GM12878 (cell line): ENCODE measurements around the gene ACVR1B. TPM values are rescaled to one million over a fixed set of nuclear protein-coding genes. Genes with fewer than 3 reads are reported as not detected.

Experiments
- ATAC-seq: fragments of 200-7000 bp; cut with Tn5 transposase; 3 replicates; pipeline ENCODE4 v1.9.1; 2020; ENCODE audit warnings: mild to moderate bottlenecking, moderate library complexity
- BruUV-seq: library from RNA; stranded (reverse); fragments of 400-500 nt; replicated peaks from 2 replicates; lab custom pipeline; 2021; lab: Mats Ljungman, UMichigan
- CTCF ChIA-PET: fragments of 300-600 bp; sonication (Branson Sonifier 250); formaldehyde crosslinking; extraction: SDS; loops from one replicate; lab custom pipeline; 2021; ENCODE audit warnings: inconsistent platforms; lab: Yijun Ruan, JAX
- POLR2A ChIA-PET: fragments of 350-600 bp; formaldehyde crosslinking; extraction: SDS; loops from one replicate; lab custom pipeline; 2021; ENCODE audit warnings: inconsistent platforms; lab: Charles Lee
- RAD21 ChIA-PET: fragments of 300-600 bp; sonication (Branson Sonifier 250); formaldehyde crosslinking; loops from one replicate; lab custom pipeline; 2023; ENCODE audit warnings: antibody characterized with exemption; ENCODE audit not compliant: unreplicated experiment; lab: Charles Lee
- SMC1A ChIA-PET: fragments of 300-600 bp; sonication (Branson Sonifier 250); formaldehyde crosslinking; loops from one replicate; lab custom pipeline; 2023; ENCODE audit not compliant: unreplicated experiment, uncharacterized antibody; lab: Charles Lee
- DNase-seq: peaks from one replicate; pipeline ENCODE4 v3.0.0-alpha.2; 2011; ENCODE audit warnings: low read depth, low spot score
- FAIRE-seq: peaks from 3 replicates; lab custom pipeline; 2011; peaks lifted over from hg19 to GRCh38; lab: Jason Lieb, UNC
- H2AFZ ChIP-seq: 2 replicates; pipeline ENCODE4 v1.6.0; 2011; ENCODE audit warnings: low read depth, low read length, control low read depth; ENCODE audit not compliant: control insufficient read depth
- H3K27ac ChIP-seq: 2 replicates; pipeline ENCODE4 v1.5.1; 2011; ENCODE audit warnings: control low read depth; ENCODE audit not compliant: control insufficient read depth, insufficient read depth
- H3K27me3 ChIP-seq, 2 experiments: replicated peaks in 1 of 2; 2 replicates each; pipeline versions ENCODE4 v1.6.0 to v1.6.1; 2011; ENCODE audit warnings: low read length in 1 of 2; ENCODE audit not compliant: control insufficient read depth in 2 of 2, insufficient read depth in 2 of 2
- H3K36me3 ChIP-seq, 2 experiments: 2 replicates each; pipeline ENCODE4 v1.5.1; 2011; ENCODE audit warnings: low read length in 1 of 2; ENCODE audit not compliant: control insufficient read depth in 2 of 2, insufficient read depth in 2 of 2
- H3K4me1 ChIP-seq: 2 replicates; pipeline ENCODE4 v1.6.1; 2011; ENCODE audit warnings: mild to moderate bottlenecking, low read length, moderate library complexity, mixed read lengths; ENCODE audit not compliant: control insufficient read depth, insufficient read depth
- H3K4me2 ChIP-seq: 2 replicates; pipeline ENCODE4 v1.6.0; 2011; ENCODE audit warnings: control low read depth; ENCODE audit not compliant: control insufficient read depth, insufficient read depth
- H3K4me3 ChIP-seq: fragments of 200-600 bp; sonication (generic); 2 replicates; pipeline ENCODE4 v1.5.1; 2016
- H3K79me2 ChIP-seq: 2 replicates; pipeline ENCODE4 v1.6.0; 2011; ENCODE audit warnings: low read length; ENCODE audit not compliant: control insufficient read depth, insufficient read depth
- H3K9ac ChIP-seq: 2 replicates; pipeline ENCODE4 v1.8.0; 2011; ENCODE audit warnings: low read length, control low read depth, mixed read lengths; ENCODE audit not compliant: control insufficient read depth, insufficient read depth
- H3K9me3 ChIP-seq: replicated peaks from 3 replicates; pipeline ENCODE4 v1.5.1; 2011; ENCODE audit warnings: mild to moderate bottlenecking, low read length; ENCODE audit not compliant: control insufficient read depth, insufficient read depth
- H4K20me1 ChIP-seq: 2 replicates; pipeline ENCODE4 v1.6.0; 2011; ENCODE audit not compliant: control insufficient read depth, insufficient read depth
- BMI1 ChIP-seq: fragments of 450-650 bp; IDR thresholded peaks from 2 replicates; pipeline ENCODE4 v1.6.1; 2016; ENCODE audit warnings: mild to moderate bottlenecking, moderate library complexity, borderline replicate concordance
- CBFB ChIP-seq: IDR thresholded peaks from 2 replicates; pipeline ENCODE4 v1.6.1; 2016; ENCODE audit warnings: antibody characterized with exemption, low read depth
- CREB1 ChIP-seq: IDR thresholded peaks from 2 replicates; pipeline ENCODE4 v1.6.1; 2012; ENCODE audit warnings: low read depth, mild to moderate bottlenecking, inconsistent platforms
- IKZF1 ChIP-seq: fragments of 450-650 bp; conservative IDR thresholded peaks from 2 replicates; pipeline ENCODE4 v1.6.1; 2017; ENCODE audit warnings: antibody characterized with exemption, mild to moderate bottlenecking
- NR2C2 ChIP-seq: IDR thresholded peaks from 2 replicates; pipeline ENCODE4 v1.6.1; 2011; ENCODE audit warnings: borderline replicate concordance, low read depth; ENCODE audit not compliant: control insufficient read depth, insufficient read length
- NR2F1 ChIP-seq: fragments of 450-650 bp; conservative IDR thresholded peaks from 2 replicates; pipeline ENCODE4 v1.6.1; 2017; ENCODE audit warnings: mild to moderate bottlenecking
- PRDM15 ChIP-seq: fragments of 450-650 bp; formaldehyde crosslinking; IDR thresholded peaks from 2 replicates; pipeline ENCODE4 v1.4.0; 2020; ENCODE audit warnings: mild to moderate bottlenecking, moderate library complexity
- SREBF2 ChIP-seq: IDR thresholded peaks from 2 replicates; pipeline ENCODE4 v1.6.1; 2012; ENCODE audit warnings: mild to moderate bottlenecking, low read length
- STAT3 ChIP-seq: IDR thresholded peaks from 2 replicates; pipeline ENCODE4 v1.6.1; 2011; ENCODE audit warnings: low read depth, low read length, improper control_type of control experiment
- WRNIP1 ChIP-seq: IDR thresholded peaks from 2 replicates; pipeline ENCODE4 v1.6.1; 2011; ENCODE audit warnings: low read depth, low read length, improper control_type of control experiment, borderline replicate concordance
- WGBS: methylation state at CpG from one replicate; pipeline ENCODE4 v1.1.6; 2016; ENCODE audit warnings: low lambda C conversion rate; ENCODE audit not compliant: insufficient replicate concordance, insufficient coverage; ENCODE audit errors: missing lambda C conversion rate; 5-methylcytosine and 5-hydroxymethylcytosine counted together
- in situ Hi-C: fragments of 300-500 bp; cut with MboI; formaldehyde crosslinking; loops from 9 replicates; pipeline ENCODE4 v1.14.3; 2018; ENCODE audit warnings: mixed read lengths
- intact Hi-C: fragments of 100-400 bp; cut with micrococcal nuclease; formaldehyde crosslinking; loops from one replicate; pipeline ENCODE4 v1.14.2; 2022; ENCODE audit not compliant: unreplicated experiment
- polyA plus RNA-seq, 11 experiments: library from polyadenylated mRNA; depleted of rRNA in 4 of 11; unstranded in 6 of 11; stranded (reverse) in 5 of 11; fragments of >200 nt; fragmentation: Nextera tagmentation in 4 of 11; fragmentation: Illumina TruSeq in 1 of 11; extraction: Ambion mirVana in 4 of 11; extraction: Trizol in 1 of 11; gene quantifications; 1 replicate in 1 of 11; 2 replicates in 10 of 11; pipeline versions ENCODE4 v1.2.1 to v1.2.3, GENCODE V29; 2011 to 2016; ENCODE audit warnings: inconsistent platforms in 2 of 11, missing spikeins in 2 of 11, low read depth in 1 of 11
- total RNA-seq, 4 experiments: library from RNA; depleted of rRNA in 3 of 4; stranded (reverse); fragments of >200 nt in 3 of 4; fragmentation: Illumina TruSeq in 1 of 4; extraction: Trizol in 1 of 4; gene quantifications; 2 replicates each; pipeline versions ENCODE4 v1.2.1 to v1.2.3, GENCODE V29; 2013 to 2021
- TF ChIP-seq, protein P1 (sequence below): IDR thresholded peaks from 2 replicates; pipeline ENCODE4 v1.6.1; 2012; ENCODE audit warnings: improper control_type of control experiment, low read depth, low read length; ENCODE audit not compliant: insufficient replicate concordance
- TF ChIP-seq, protein P2 (sequence below): fragments of 450-650 bp; conservative IDR thresholded peaks from 2 replicates; pipeline ENCODE4 v1.6.1; 2017; ENCODE audit warnings: mild to moderate bottlenecking, moderate library complexity

Gene ACVR1B
- total and polyA plus RNA-seq, 10 of the 15 experiments (the other 5 are each of a cell fraction or from before 2014, with no cell fraction given): 0.02 to 0.69 (median 0.16) TPM; not detected in 2

GRCh38 chr12:52019113-52019770 is 67.7 kb downstream of the ACVR1B start:
- Histone ChIP-seq H3K36me3 (no peaks in the 10 kb centered on the region), H3K9ac (no peak overlapping the region), H2AFZ (no peak overlapping the region), H3K4me2 (no peak overlapping the region), H3K4me1 (peaks cover 11% of the 10 kb centered on the region), H3K9me3 (no peaks in the 10 kb centered on the region), H4K20me1 (no peaks in the 10 kb centered on the region), H3K79me2 (no peaks in the 10 kb centered on the region), H3K27me3 (peaks cover 0 to 9% of the 10 kb centered on the region in 2 experiments; a peak in 2 of 4 replicates), H3K4me3 (no peak overlapping the region), H3K27ac (no peak overlapping the region)
- FAIRE-seq (no peak), DNase-seq (no peak), ATAC-seq (no peak)
- in situ Hi-C loops: no loop called here
- TF ChIP-seq CREB1 (no peak), CBFB (no peak), NR2F1 (no peak), SREBF2 (no peak), NR2C2 (no peak), PRDM15 (CRISPR knock-in tag) (no peak), BMI1 (no peak), WRNIP1 (no peak), IKZF1 (no peak), STAT3 (no peak)
- TF ChIP-seq, protein P1, sequence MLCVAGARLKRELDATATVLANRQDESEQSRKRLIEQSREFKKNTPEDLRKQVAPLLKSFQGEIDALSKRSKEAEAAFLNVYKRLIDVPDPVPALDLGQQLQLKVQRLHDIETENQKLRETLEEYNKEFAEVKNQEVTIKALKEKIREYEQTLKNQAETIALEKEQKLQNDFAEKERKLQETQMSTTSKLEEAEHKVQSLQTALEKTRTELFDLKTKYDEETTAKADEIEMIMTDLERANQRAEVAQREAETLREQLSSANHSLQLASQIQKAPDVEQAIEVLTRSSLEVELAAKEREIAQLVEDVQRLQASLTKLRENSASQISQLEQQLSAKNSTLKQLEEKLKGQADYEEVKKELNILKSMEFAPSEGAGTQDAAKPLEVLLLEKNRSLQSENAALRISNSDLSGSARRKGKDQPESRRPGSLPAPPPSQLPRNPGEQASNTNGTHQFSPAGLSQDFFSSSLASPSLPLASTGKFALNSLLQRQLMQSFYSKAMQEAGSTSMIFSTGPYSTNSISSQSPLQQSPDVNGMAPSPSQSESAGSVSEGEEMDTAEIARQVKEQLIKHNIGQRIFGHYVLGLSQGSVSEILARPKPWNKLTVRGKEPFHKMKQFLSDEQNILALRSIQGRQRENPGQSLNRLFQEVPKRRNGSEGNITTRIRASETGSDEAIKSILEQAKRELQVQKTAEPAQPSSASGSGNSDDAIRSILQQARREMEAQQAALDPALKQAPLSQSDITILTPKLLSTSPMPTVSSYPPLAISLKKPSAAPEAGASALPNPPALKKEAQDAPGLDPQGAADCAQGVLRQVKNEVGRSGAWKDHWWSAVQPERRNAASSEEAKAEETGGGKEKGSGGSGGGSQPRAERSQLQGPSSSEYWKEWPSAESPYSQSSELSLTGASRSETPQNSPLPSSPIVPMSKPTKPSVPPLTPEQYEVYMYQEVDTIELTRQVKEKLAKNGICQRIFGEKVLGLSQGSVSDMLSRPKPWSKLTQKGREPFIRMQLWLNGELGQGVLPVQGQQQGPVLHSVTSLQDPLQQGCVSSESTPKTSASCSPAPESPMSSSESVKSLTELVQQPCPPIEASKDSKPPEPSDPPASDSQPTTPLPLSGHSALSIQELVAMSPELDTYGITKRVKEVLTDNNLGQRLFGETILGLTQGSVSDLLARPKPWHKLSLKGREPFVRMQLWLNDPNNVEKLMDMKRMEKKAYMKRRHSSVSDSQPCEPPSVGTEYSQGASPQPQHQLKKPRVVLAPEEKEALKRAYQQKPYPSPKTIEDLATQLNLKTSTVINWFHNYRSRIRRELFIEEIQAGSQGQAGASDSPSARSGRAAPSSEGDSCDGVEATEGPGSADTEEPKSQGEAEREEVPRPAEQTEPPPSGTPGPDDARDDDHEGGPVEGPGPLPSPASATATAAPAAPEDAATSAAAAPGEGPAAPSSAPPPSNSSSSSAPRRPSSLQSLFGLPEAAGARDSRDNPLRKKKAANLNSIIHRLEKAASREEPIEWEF: no peak
- TF ChIP-seq, protein P2, sequence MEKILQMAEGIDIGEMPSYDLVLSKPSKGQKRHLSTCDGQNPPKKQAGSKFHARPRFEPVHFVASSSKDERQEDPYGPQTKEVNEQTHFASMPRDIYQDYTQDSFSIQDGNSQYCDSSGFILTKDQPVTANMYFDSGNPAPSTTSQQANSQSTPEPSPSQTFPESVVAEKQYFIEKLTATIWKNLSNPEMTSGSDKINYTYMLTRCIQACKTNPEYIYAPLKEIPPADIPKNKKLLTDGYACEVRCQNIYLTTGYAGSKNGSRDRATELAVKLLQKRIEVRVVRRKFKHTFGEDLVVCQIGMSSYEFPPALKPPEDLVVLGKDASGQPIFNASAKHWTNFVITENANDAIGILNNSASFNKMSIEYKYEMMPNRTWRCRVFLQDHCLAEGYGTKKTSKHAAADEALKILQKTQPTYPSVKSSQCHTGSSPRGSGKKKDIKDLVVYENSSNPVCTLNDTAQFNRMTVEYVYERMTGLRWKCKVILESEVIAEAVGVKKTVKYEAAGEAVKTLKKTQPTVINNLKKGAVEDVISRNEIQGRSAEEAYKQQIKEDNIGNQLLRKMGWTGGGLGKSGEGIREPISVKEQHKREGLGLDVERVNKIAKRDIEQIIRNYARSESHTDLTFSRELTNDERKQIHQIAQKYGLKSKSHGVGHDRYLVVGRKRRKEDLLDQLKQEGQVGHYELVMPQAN: no peak
- RAD21 ChIA-PET: interaction anchor here (4.9 to 9.0 kb wide), 3 partner anchors 15 to 99 kb away, joined by 32 to 131 read pairs (median 54); partner anchors contain the start of gene TAMALIN
- POLR2A ChIA-PET: interaction anchor here (1.4 kb wide), 1 partner anchor 51 kb away, joined by 3 read pairs; the partner anchor contains the start of gene ATG101
- BruUV-seq: no TSS peak
- intact Hi-C loops: no loop called here
- CTCF ChIA-PET: interaction anchor here (0.6 to 15.6 kb wide), 8 partner anchors 12 to 114 kb away, joined by 3 to 622 read pairs (median 174); partner anchors contain the start of genes SMIM41 and TAMALIN
- WGBS: 43% methylated on average over 12 of the region's 13 CpGs
- SMC1A ChIA-PET: interaction anchor here (0.5 to 6.7 kb wide), 3 partner anchors 14 to 1404 kb away, joined by 3 to 92 read pairs (median 28); partner anchors contain the start of gene TAMALIN
